Natural killer cell (primary cell): Measurements from ENCODE around the gene NSUN4. TPM values are rescaled to one million over a fixed set of nuclear protein-coding genes. Genes with fewer than 3 reads are reported as not detected.
A peak's percentile ranks its signal among the peaks of the same experiment; 100 is the strongest.
"Not testable (repeated sequence)": the region's sequence is repeated elsewhere in the genome, so short reads cannot be mapped to it uniquely, and the experiment has no call there.

Source experiments
- ATAC-seq, 3 donors: fragments of 150-1000 bp in 2 of 3; fragments of 200-7000 bp in 1 of 3; cut with Tn5 transposase; 1 replicate in 1 of 3; 2 replicates in 2 of 3; pipeline ENCODE4 v1.10.0; 2021; ENCODE audit warnings: mild to moderate bottlenecking in 2 of 3, moderate library complexity in 2 of 3
- DNase-seq, 2 donors: peaks; one replicate each; pipeline versions ENCODE4 v3.0.0 to v3.0.0-alpha.2; 2013 to 2021; ENCODE audit warnings: mixed read lengths in 1 of 2
- H3K27ac ChIP-seq: one replicate; pipeline ENCODE4 v1.5.1; 2013; ENCODE audit warnings: mild to moderate bottlenecking, low read length
- H3K27me3 ChIP-seq: one replicate; pipeline ENCODE4 v1.6.1; 2013; ENCODE audit warnings: low read length; ENCODE audit not compliant: control insufficient read depth, insufficient read depth
- H3K36me3 ChIP-seq: one replicate; pipeline ENCODE4 v1.6.1; 2013; ENCODE audit warnings: low read length; ENCODE audit not compliant: control insufficient read depth, insufficient read depth
- H3K4me1 ChIP-seq: one replicate; pipeline ENCODE4 v1.6.1; 2013; ENCODE audit warnings: low read length; ENCODE audit not compliant: control insufficient read depth, insufficient read depth
- H3K4me3 ChIP-seq: one replicate; pipeline ENCODE4 v1.5.1; 2013; ENCODE audit warnings: low read length
- H3K9me3 ChIP-seq: one replicate; pipeline ENCODE4 v1.6.1; 2013; ENCODE audit warnings: low read length; ENCODE audit not compliant: control insufficient read depth, insufficient read depth
- H3K27ac Mint-ChIP-seq, 2 donors: one replicate each; pipeline ENCODE4 v1.8.0; 2022; ENCODE audit warnings: mild to moderate bottlenecking in 2 of 2, mixed read lengths in 2 of 2, moderate library complexity in 1 of 2
- H3K27me3 Mint-ChIP-seq, 2 donors: one replicate each; pipeline ENCODE4 v1.8.0; 2022; ENCODE audit warnings: low read depth in 2 of 2, mixed read lengths in 2 of 2
- H3K36me3 Mint-ChIP-seq: one replicate; pipeline ENCODE4 v1.8.0; 2022; ENCODE audit warnings: mixed read lengths
- H3K4me1 Mint-ChIP-seq, 2 donors: one replicate each; pipeline ENCODE4 v1.8.0; 2022; ENCODE audit warnings: mixed read lengths in 2 of 2
- H3K4me3 Mint-ChIP-seq: one replicate; pipeline ENCODE4 v1.8.0; 2022; ENCODE audit warnings: mild to moderate bottlenecking, moderate library complexity, mixed read lengths
- H3K9me3 Mint-ChIP-seq, 2 donors: one replicate each; pipeline ENCODE4 v1.8.0; 2022; ENCODE audit warnings: mixed read lengths in 2 of 2
- WGBS: methylation state at CpG from one replicate; pipeline ENCODE4 v1.1.7; 2013; ENCODE audit warnings: missing lambda C conversion rate; ENCODE audit not compliant: insufficient coverage; 5-methylcytosine and 5-hydroxymethylcytosine counted together
- intact Hi-C: fragments of 100-400 bp; cut with micrococcal nuclease; formaldehyde crosslinking; loops from one replicate; pipeline ENCODE4 v1.14.2; 2022
- total RNA-seq, 4 donors: library from RNA; stranded (reverse); fragments of 120-200 nt in 1 of 4; gene quantifications; one replicate each; pipeline versions ENCODE4 v1.2.3 to v1.2.4, GENCODE V29; 2013 to 2022
- TF ChIP-seq, protein P1 (sequence below): fragments of 200-600 bp; IDR thresholded peaks from one replicate; pipeline ENCODE4 v1.8.0; 2022; ENCODE audit warnings: antibody characterized with exemption

NSUN4 gene
- total RNA-seq, 3 donors from 2014 or later (not counting 1 experiment from before 2014, with no cell fraction given), result 25.9 to 41.0 (median 36.3) TPM

DNA sequence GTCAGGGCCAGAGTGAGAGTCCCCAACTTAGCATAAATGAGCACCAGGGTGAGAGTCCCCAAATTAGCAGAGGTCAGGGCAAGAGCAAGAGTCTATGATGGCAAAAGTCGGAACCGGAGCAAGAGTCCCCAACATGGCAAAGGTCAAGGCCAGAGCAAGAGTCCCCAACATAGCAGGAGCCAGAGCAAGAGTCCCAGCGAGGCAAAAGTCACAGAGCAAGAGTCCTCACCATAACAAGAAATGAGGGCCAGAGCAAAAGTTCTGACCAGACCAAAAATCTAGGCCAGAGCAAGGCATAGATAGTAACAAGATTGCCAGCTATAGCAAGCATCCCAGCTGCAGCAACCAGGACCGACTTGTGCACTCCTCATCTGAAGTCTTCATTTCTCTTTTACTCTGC lies 3.1 kb downstream of the NSUN4 start:
- H3K36me3 Mint-ChIP-seq, result no peaks in the 10 kb centered on the region

DNA sequence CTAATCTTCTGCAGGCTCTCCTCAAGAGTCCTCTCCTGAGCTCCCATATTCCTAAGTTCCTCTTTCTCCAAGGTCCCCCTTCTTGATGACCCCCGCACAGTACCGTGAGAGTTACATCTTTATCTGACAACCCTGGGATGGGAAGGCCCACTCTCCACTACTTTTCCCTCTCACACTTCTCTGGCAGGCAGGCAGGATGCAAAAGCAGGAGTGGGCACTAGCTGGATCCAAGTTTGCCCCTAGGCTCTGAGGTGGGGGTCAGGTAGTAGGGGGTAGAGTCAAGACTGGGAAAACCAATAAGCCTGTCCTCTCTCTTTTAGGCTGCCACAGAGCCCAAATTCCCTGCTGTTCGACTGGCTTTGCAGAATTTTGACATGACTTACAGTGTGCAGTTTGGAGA lies 3.9 kb downstream of the NSUN4 start:
- H3K9me3 Mint-ChIP-seq, result no peaks in the 10 kb centered on the region
- Histone ChIP-seq H3K4me1 (peaks cover 17% of the 10 kb centered on the region), H3K27ac (no peak overlapping the region), H3K4me3 (no peak overlapping the region), H3K27me3 (no peaks in the 10 kb centered on the region), H3K36me3 (peaks cover 15% of the 10 kb centered on the region), H3K9me3 (no peaks in the 10 kb centered on the region)
- no peak overlapping the region for H3K4me3 Mint-ChIP-seq
- no peaks in the 10 kb centered on the region for H3K36me3 Mint-ChIP-seq
- intact Hi-C loops, result no loop called here
- peaks cover 33 to 47% of the 10 kb centered on the region in 2 donors for H3K4me1 Mint-ChIP-seq
- ATAC-seq (no peak), DNase-seq (no peak)
- peak overlapping the region; percentile 99 for H3K27ac Mint-ChIP-seq
- TF ChIP-seq, protein P1, sequence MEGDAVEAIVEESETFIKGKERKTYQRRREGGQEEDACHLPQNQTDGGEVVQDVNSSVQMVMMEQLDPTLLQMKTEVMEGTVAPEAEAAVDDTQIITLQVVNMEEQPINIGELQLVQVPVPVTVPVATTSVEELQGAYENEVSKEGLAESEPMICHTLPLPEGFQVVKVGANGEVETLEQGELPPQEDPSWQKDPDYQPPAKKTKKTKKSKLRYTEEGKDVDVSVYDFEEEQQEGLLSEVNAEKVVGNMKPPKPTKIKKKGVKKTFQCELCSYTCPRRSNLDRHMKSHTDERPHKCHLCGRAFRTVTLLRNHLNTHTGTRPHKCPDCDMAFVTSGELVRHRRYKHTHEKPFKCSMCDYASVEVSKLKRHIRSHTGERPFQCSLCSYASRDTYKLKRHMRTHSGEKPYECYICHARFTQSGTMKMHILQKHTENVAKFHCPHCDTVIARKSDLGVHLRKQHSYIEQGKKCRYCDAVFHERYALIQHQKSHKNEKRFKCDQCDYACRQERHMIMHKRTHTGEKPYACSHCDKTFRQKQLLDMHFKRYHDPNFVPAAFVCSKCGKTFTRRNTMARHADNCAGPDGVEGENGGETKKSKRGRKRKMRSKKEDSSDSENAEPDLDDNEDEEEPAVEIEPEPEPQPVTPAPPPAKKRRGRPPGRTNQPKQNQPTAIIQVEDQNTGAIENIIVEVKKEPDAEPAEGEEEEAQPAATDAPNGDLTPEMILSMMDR, result no peak
- no peaks in the 10 kb centered on the region for H3K27me3 Mint-ChIP-seq
- WGBS, result 96% methylated on average over 3 of the region's 3 CpGs

More for the DNA sequence above, 3.1 kb downstream of the NSUN4 start:
- Histone ChIP-seq H3K9me3 (no peaks in the 10 kb centered on the region), H3K36me3 (peaks cover 12% of the 10 kb centered on the region), H3K27me3 (no peaks in the 10 kb centered on the region), H3K4me3 (no peak overlapping the region), H3K27ac (no peak overlapping the region), H3K4me1 (peaks cover 18% of the 10 kb centered on the region)
- no peak overlapping the region for H3K4me3 Mint-ChIP-seq
- intact Hi-C loops, result no loop called here
- no peak for ATAC-seq
- peak overlapping the region; percentile 99 for H3K27ac Mint-ChIP-seq
- 96% methylated on average over 4 of the region's 4 CpGs for WGBS
- TF ChIP-seq, protein P1, result no peak
- no peaks in the 10 kb centered on the region for H3K9me3 Mint-ChIP-seq
- H3K4me1 Mint-ChIP-seq, result peaks cover 33 to 49% of the 10 kb centered on the region in 2 donors
- H3K27me3 Mint-ChIP-seq, result no peaks in the 10 kb centered on the region
- no peak for DNase-seq

DNA sequence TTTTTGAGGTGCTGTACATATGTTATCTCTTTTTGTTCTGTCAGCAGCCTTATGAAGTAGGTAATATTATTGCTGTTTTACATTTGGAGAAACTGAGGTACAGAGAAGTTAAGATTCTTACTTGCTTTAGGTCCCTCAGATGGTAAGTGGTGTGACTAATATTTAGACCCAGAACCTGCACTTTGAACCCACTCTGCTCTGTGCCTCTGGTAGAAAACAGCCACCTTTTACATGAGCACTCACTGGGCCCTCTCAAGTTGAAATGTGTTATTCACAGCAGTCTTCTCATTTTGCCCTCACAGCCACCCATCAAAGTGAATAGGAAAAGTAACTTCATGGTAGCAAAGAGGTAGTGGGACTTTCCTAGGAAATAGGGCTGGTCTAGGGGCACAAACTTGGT lies 4.7 kb downstream of the NSUN4 start:
- peaks cover 31 to 42% of the 10 kb centered on the region in 2 donors for H3K4me1 Mint-ChIP-seq
- no peak for DNase-seq
- H3K27ac Mint-ChIP-seq, result peak overlapping the region in 1 of 2 donors; percentile 99
- Histone ChIP-seq H3K4me3 (no peak overlapping the region), H3K9me3 (no peaks in the 10 kb centered on the region), H3K27me3 (no peaks in the 10 kb centered on the region), H3K27ac (no peak overlapping the region), H3K4me1 (peaks cover 12% of the 10 kb centered on the region), H3K36me3 (peaks cover 21% of the 10 kb centered on the region)
- no peaks in the 10 kb centered on the region for H3K36me3 Mint-ChIP-seq
- H3K4me3 Mint-ChIP-seq, result no peak overlapping the region
- H3K27me3 Mint-ChIP-seq, result no peaks in the 10 kb centered on the region
- no peaks in the 10 kb centered on the region for H3K9me3 Mint-ChIP-seq
- ATAC-seq, result no peak
- TF ChIP-seq, protein P1, result no peak
- intact Hi-C loops, result no loop called here

DNA sequence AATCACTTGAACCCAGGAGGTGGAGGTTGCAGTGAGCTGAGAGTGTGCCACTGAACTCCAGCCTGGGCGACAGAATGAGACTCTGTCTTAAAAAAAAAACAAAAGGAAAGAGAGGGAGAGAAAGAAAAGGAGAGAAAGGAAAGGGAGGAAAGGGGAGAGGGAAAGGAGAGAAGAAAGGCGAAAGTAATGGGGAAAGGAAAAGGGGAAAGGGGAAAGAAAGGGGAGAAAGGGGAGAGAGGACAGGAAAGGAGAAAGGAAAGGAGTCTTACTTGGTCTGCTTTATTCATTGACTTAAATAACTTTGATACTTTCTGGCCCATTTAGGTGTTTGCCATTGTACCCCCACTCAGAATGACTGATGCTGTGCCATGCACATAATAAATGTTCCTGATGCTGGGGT lies 11.8 kb downstream of the NSUN4 start:
- 98% methylated on average over 2 of the region's 2 CpGs for WGBS
- Mint-ChIP-seq H3K27me3 (no peaks in the 10 kb centered on the region), H3K36me3 (no peaks in the 10 kb centered on the region), H3K27ac (no peak overlapping the region), H3K4me3 (no peak overlapping the region), H3K4me1 (peaks cover 0 to 6% of the 10 kb centered on the region in 2 donors), H3K9me3 (no peaks in the 10 kb centered on the region)
- ATAC-seq (no peak), DNase-seq (no peak)
- H3K27ac ChIP-seq, result no peak overlapping the region
- H3K9me3 ChIP-seq, result no peaks in the 10 kb centered on the region
- H3K4me1 ChIP-seq, result no peaks in the 10 kb centered on the region
- no peaks in the 10 kb centered on the region for H3K27me3 ChIP-seq
- intact Hi-C loops, result no loop called here
- TF ChIP-seq, protein P1, result no peak
- H3K36me3 ChIP-seq, result peaks cover 39% of the 10 kb centered on the region
- H3K4me3 ChIP-seq, result no peak overlapping the region

DNA sequence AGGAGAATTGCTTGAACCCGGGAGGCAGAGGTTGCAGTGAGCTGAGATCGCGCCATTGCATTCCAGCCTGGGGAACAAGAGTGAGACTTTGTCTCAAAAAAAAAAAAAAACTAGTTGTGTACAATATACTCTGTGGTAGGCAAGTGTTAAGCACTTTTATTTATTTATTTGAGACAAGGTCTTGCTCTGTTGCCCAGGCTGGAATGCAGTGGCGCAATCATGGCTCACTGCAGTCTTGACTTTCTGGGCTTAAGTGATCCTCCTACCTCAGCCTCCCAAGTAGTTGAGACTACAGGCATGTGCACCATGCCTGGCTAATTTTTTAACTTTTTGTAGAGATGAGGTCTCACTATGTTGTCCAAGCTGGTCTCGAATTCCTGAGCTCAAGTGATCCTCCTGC lies 15.3 kb downstream of the NSUN4 start:
- H3K4me1 ChIP-seq, intact Hi-C loops, H3K9me3 ChIP-seq, H3K27me3 Mint-ChIP-seq, DNase-seq, H3K27ac Mint-ChIP-seq, H3K9me3 Mint-ChIP-seq, H3K4me3 Mint-ChIP-seq, H3K4me3 ChIP-seq, H3K36me3 Mint-ChIP-seq, H3K27me3 ChIP-seq, H3K4me1 Mint-ChIP-seq, ATAC-seq, H3K27ac ChIP-seq: not testable (repeated sequence)
- 95% methylated on average over 4 of the region's 5 CpGs for WGBS
- peaks cover 33% of the 10 kb centered on the region for H3K36me3 ChIP-seq
